MM.1S (cell line): Measurements from ENCODE around the gene MCM7.

Experiments
- DNase-seq: peaks from one replicate; pipeline ENCODE4 v3.0.0-alpha.2; 2015
- H2AFZ ChIP-seq: fragments of 300-600 bp; sonication (generic); 2 replicates; pipeline ENCODE4 v1.6.0; 2016; ENCODE audit warnings: antibody characterized with exemption, low read length
- H3F3A ChIP-seq: fragments of 300-600 bp; sonication (generic); 2 replicates; pipeline ENCODE4 v1.6.1; 2016; ENCODE audit warnings: mild to moderate bottlenecking, antibody characterized with exemption, low read length, moderate library complexity, mixed read lengths; ENCODE audit not compliant: insufficient read depth
- H3K27ac ChIP-seq: fragments of 300-600 bp; sonication (generic); 2 replicates; pipeline ENCODE4 v1.5.1; 2016; ENCODE audit warnings: mild to moderate bottlenecking, low read length
- H3K27me3 ChIP-seq: fragments of 300-600 bp; sonication (generic); replicated peaks from 2 replicates; pipeline ENCODE4 v1.6.0; 2016; ENCODE audit warnings: low read length; ENCODE audit not compliant: insufficient read depth
- H3K36me3 ChIP-seq: fragments of 300-600 bp; sonication (generic); replicated peaks from 2 replicates; pipeline ENCODE4 v1.6.1; 2016; ENCODE audit warnings: mild to moderate bottlenecking, low read length, mixed read lengths; ENCODE audit not compliant: insufficient read depth
- H3K4me1 ChIP-seq: fragments of 300-600 bp; sonication (generic); 2 replicates; pipeline ENCODE4 v1.6.1; 2016; ENCODE audit warnings: low read length, mixed read lengths
- H3K4me2 ChIP-seq: fragments of 300-600 bp; sonication (generic); 2 replicates; pipeline ENCODE4 v1.6.0; 2016; ENCODE audit warnings: low read depth, low read length
- H3K4me3 ChIP-seq: fragments of 300-600 bp; sonication (generic); 2 replicates; pipeline ENCODE4 v1.5.1; 2016; ENCODE audit warnings: low read length, mixed read lengths
- H3K79me2 ChIP-seq: fragments of 300-600 bp; sonication (generic); 2 replicates; pipeline ENCODE4 v1.6.1; 2016; ENCODE audit warnings: mixed run types, low read length, mixed read lengths
- H3K9ac ChIP-seq: fragments of 300-600 bp; sonication (generic); 2 replicates; pipeline ENCODE4 v1.6.1; 2016; ENCODE audit warnings: low read length, mixed read lengths
- H3K9me2 ChIP-seq: fragments of 300-600 bp; sonication (generic); replicated peaks from 2 replicates; pipeline ENCODE4 v1.6.1; 2016; ENCODE audit warnings: mild to moderate bottlenecking, low read length, mixed read lengths; ENCODE audit not compliant: insufficient read depth
- H3K9me3 ChIP-seq: fragments of 300-600 bp; sonication (generic); replicated peaks from 2 replicates; pipeline ENCODE4 v1.6.1; 2016; ENCODE audit warnings: mild to moderate bottlenecking, low read length, mixed read lengths; ENCODE audit not compliant: insufficient read depth
- H4K20me1 ChIP-seq: fragments of 300-600 bp; sonication (generic); 2 replicates; pipeline ENCODE4 v1.6.1; 2016; ENCODE audit warnings: mild to moderate bottlenecking, low read length, moderate library complexity, mixed read lengths; ENCODE audit not compliant: insufficient read depth
- CTCF ChIP-seq: fragments of 300-600 bp; sonication (generic); IDR thresholded peaks from 2 replicates; pipeline ENCODE4 v1.5.1; 2016; ENCODE audit warnings: antibody characterized with exemption, low read length, mixed read lengths
- EZH2 ChIP-seq: fragments of 300-600 bp; sonication (generic); optimal IDR thresholded peaks from 2 replicates; pipeline ENCODE3; 2017; ENCODE audit warnings: low read depth, mild to moderate bottlenecking, antibody characterized with exemption, low read length, mixed read lengths
- EZH2phosphoT487 ChIP-seq: fragments of 300-600 bp; sonication (generic); IDR thresholded peaks from 2 replicates; pipeline ENCODE4 v1.6.1; 2018; ENCODE audit warnings: antibody characterized with exemption, low read length

Gene MCM7

GRCh38 chr7:100111156-100111555 is 10.0 kb upstream of the MCM7 start:
- Histone ChIP-seq H3K9me3 (no peaks in the 10 kb centered on the region), H2AFZ (no peak overlapping the region), H3K4me2 (no peak overlapping the region), H3F3A (no peaks in the 10 kb centered on the region), H3K27ac (no peak overlapping the region), H4K20me1 (no peaks in the 10 kb centered on the region), H3K9ac (no peak overlapping the region), H3K4me3 (no peak overlapping the region), H3K9me2 (no peaks in the 10 kb centered on the region), H3K79me2 (no peaks in the 10 kb centered on the region), H3K36me3 (no peaks in the 10 kb centered on the region), H3K4me1 (no peaks in the 10 kb centered on the region), H3K27me3 (no peaks in the 10 kb centered on the region)
- DNase-seq, result no peak
- TF ChIP-seq CTCF, result no peak
- no peak for TF ChIP-seq EZH2phosphoT487
- no peak for TF ChIP-seq EZH2

- DNase-seq, result no peak
- H3K4me3 ChIP-seq, result no peak overlapping the region
- H4K20me1 ChIP-seq, result no peaks in the 10 kb centered on the region
- no peaks in the 10 kb centered on the region for H3K9me3 ChIP-seq
- H3K27ac ChIP-seq, result no peak overlapping the region
- H3K4me1 ChIP-seq, result no peaks in the 10 kb centered on the region
- TF ChIP-seq EZH2 (no peak), EZH2phosphoT487 (no peak), CTCF (no peak)
- H3K9me2 ChIP-seq, result no peaks in the 10 kb centered on the region
- H2AFZ ChIP-seq, result no peak overlapping the region
- H3K79me2 ChIP-seq, result no peaks in the 10 kb centered on the region
- H3K4me2 ChIP-seq, result no peak overlapping the region
- no peaks in the 10 kb centered on the region for H3K36me3 ChIP-seq
- no peak overlapping the region for H3K9ac ChIP-seq
- no peaks in the 10 kb centered on the region for H3K27me3 ChIP-seq
- H3F3A ChIP-seq, result no peaks in the 10 kb centered on the region
These were observed 8.4 kb upstream of the MCM7 start for GRCh38 chr7:100109521-100110163.

- Histone ChIP-seq H2AFZ (no peak overlapping the region), H3F3A (no peaks in the 10 kb centered on the region), H3K4me1 (no peaks in the 10 kb centered on the region), H3K4me3 (no peak overlapping the region), H3K9me2 (no peaks in the 10 kb centered on the region), H3K9me3 (no peaks in the 10 kb centered on the region), H3K79me2 (no peaks in the 10 kb centered on the region), H3K9ac (no peak overlapping the region), H3K4me2 (no peak overlapping the region), H4K20me1 (no peaks in the 10 kb centered on the region), H3K36me3 (no peaks in the 10 kb centered on the region), H3K27ac (no peak overlapping the region), H3K27me3 (no peaks in the 10 kb centered on the region)
- no peak for TF ChIP-seq EZH2phosphoT487
- no peak for TF ChIP-seq CTCF
- no peak for TF ChIP-seq EZH2
- no peak for DNase-seq
These were observed 6.7 kb upstream of the MCM7 start for GRCh38 chr7:100107890-100108289.
